ENCODE data around the gene CLK2.

CLK2 gene

GRCh38 chr1:155285631-155286044 is 12.3 kb upstream of the CLK2 start:
- TF ChIP-seq TCF12 (IDR thresholded peaks at IDR 0.05; ENCODE audit: low read depth) (no peak), EGR1 (IDR thresholded peaks at IDR 0.05) (no peak), CREB1 (IDR thresholded peaks at IDR 0.05; ENCODE audit: low read depth) (no peak), RAD21 (IDR thresholded peaks at IDR 0.05; ENCODE audit: low read depth) (no peak), CEBPB (IDR thresholded peaks at IDR 0.05) (no peak), NFIC (IDR thresholded peaks at IDR 0.05) (no peak), FOXM1 (IDR thresholded peaks at IDR 0.05; ENCODE audit: borderline replicate concordance, low read depth) (no peak), ZBTB7A (IDR thresholded peaks at IDR 0.05; ENCODE audit: low read depth) (no peak), YY1 (IDR thresholded peaks at IDR 0.05; ENCODE audit: low read depth) (no peak), USF1 (IDR thresholded peaks at IDR 0.05) (no peak), EP300 (IDR thresholded peaks at IDR 0.05; ENCODE audit: borderline replicate concordance) (no peak), TAF1 (IDR thresholded peaks at IDR 0.05; ENCODE audit: low read depth) (no peak), TEAD4 (IDR thresholded peaks at IDR 0.05) (no peak), REST (IDR thresholded peaks at IDR 0.05; ENCODE audit: low read depth) (no peak), MAX (IDR thresholded peaks at IDR 0.05) (no peak)

GRCh38 chr1:155285063-155285462 is 11.8 kb upstream of the CLK2 start:
- TF ChIP-seq RAD21 (IDR thresholded peaks at IDR 0.05; ENCODE audit: low read depth) (no peak), CREB1 (IDR thresholded peaks at IDR 0.05; ENCODE audit: low read depth) (no peak), REST (IDR thresholded peaks at IDR 0.05; ENCODE audit: low read depth) (no peak), TAF1 (IDR thresholded peaks at IDR 0.05; ENCODE audit: low read depth) (no peak), MAX (IDR thresholded peaks at IDR 0.05) (no peak), EP300 (IDR thresholded peaks at IDR 0.05; ENCODE audit: borderline replicate concordance) (no peak), FOXM1 (IDR thresholded peaks at IDR 0.05; ENCODE audit: borderline replicate concordance, low read depth) (no peak), TEAD4 (IDR thresholded peaks at IDR 0.05) (no peak), NFIC (IDR thresholded peaks at IDR 0.05) (no peak), CEBPB (IDR thresholded peaks at IDR 0.05) (no peak), TCF12 (IDR thresholded peaks at IDR 0.05; ENCODE audit: low read depth) (no peak), USF1 (IDR thresholded peaks at IDR 0.05) (no peak), YY1 (IDR thresholded peaks at IDR 0.05; ENCODE audit: low read depth) (no peak)

GRCh38 chr1:155284476-155284875 is 11.2 kb upstream of the CLK2 start:
- TF ChIP-seq FOXM1 (IDR thresholded peaks at IDR 0.05; ENCODE audit: borderline replicate concordance, low read depth) (no peak), NFIC (IDR thresholded peaks at IDR 0.05) (no peak), USF1 (IDR thresholded peaks at IDR 0.05) (no peak), YY1 (IDR thresholded peaks at IDR 0.05; ENCODE audit: low read depth) (no peak), TEAD4 (IDR thresholded peaks at IDR 0.05) (no peak), TAF1 (IDR thresholded peaks at IDR 0.05; ENCODE audit: low read depth) (no peak), TCF12 (IDR thresholded peaks at IDR 0.05; ENCODE audit: low read depth) (no peak), RAD21 (IDR thresholded peaks at IDR 0.05; ENCODE audit: low read depth) (no peak), ZBTB7A (IDR thresholded peaks at IDR 0.05; ENCODE audit: low read depth) (no peak)

- TF ChIP-seq NFIC (IDR thresholded peaks at IDR 0.05) (no peak), REST (IDR thresholded peaks at IDR 0.05; ENCODE audit: low read depth) (no peak), FOXM1 (IDR thresholded peaks at IDR 0.05; ENCODE audit: borderline replicate concordance, low read depth) (no peak), ZBTB7A (IDR thresholded peaks at IDR 0.05; ENCODE audit: low read depth) (no peak), TCF12 (IDR thresholded peaks at IDR 0.05; ENCODE audit: low read depth) (no peak), MAX (IDR thresholded peaks at IDR 0.05) (no peak), EP300 (IDR thresholded peaks at IDR 0.05; ENCODE audit: borderline replicate concordance) (no peak), TEAD4 (IDR thresholded peaks at IDR 0.05) (no peak), YY1 (IDR thresholded peaks at IDR 0.05; ENCODE audit: low read depth) (no peak), EGR1 (IDR thresholded peaks at IDR 0.05) (no peak), USF1 (IDR thresholded peaks at IDR 0.05) (no peak)
Measured at GRCh38 chr1:155282488-155283091, 9.3 kb upstream of the CLK2 start.

All from Ishikawa (cell line).